Measurements from ENCODE around the gene OR1I1. TPM values are rescaled to one million over a fixed set of nuclear protein-coding genes. Genes with fewer than 3 reads are reported as not detected.
A peak's percentile ranks its signal among the peaks of the same experiment; 100 is the strongest.

OR1I1 gene
- total and polyA plus RNA-seq, 2 donors from 2014 or later = not detected

DNA sequence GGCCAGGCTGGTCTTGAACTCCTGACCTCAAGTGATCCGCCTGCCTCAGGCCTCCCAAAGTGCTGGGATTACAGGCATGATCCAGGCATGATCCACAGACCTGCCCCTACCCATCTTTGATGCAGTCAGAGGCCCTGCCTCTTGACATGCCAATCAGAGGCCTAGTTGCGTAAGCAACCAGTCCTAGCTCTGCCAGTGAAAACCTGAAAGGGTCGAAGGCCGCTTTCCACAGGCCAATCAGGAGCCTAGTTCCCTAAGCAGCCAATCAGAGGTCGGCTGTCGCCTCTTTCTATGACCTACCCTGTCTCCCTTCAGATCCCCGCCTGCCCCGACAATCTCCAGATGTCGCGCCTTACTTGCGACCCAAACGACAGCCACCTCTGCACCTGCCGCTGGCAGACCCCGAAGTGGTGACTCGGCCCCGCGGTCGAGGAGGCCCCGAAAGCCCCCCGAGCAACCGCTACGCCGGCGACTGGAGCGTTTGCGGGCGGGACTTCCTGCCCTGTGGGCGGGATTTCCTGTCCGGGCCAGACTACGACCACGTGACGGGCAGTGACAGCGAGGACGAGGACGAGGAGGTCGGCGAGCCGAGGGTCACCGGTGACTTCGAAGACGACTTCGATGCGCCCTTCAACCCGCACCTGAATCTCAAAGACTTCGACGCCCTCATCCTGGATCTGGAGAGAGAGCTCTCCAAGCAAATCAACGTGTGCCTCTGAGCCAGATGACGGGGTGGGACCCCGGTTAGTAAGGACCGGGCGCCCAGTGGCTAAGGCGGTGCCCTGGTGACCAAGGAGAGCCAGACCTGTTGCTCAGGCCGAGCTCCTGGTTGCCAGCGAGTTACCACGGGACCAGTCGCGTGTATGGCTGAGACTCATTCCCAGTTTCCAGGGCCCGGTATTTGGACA, 31.5 kb downstream of the OR1I1 start:
- Histone ChIP-seq H3K27me3 (ENCODE audit: control insufficient read depth, insufficient read depth, low read length) (no peaks in the 10 kb centered on the region), H3K4me1 (ENCODE audit: control insufficient read depth in 2 of 3, insufficient read depth in 2 of 3, low read depth in 1 of 3, low read length in 3 of 3) (peaks cover 0 to 28% (median 9%) of the 10 kb centered on the region in 3 donors), H3K9ac (ENCODE audit: low read length in 3 of 3) (no peak overlapping the region), H3K36me3 (ENCODE audit: control insufficient read depth in 2 of 3, insufficient read depth in 3 of 3, low read length in 3 of 3) (peaks cover 2 to 52% (median 27%) of the 10 kb centered on the region in 3 donors), H3K4me3 (ENCODE audit: low read length in 3 of 3) (no peak overlapping the region), H3K27ac (ENCODE audit: low read depth in 2 of 2, low read length in 2 of 2) (no peak overlapping the region), H3K9me3 (ENCODE audit: control insufficient read depth in 2 of 3, insufficient read depth in 1 of 3, low read length in 3 of 3) (no peaks in the 10 kb centered on the region)
- TF ChIP-seq, protein P1, sequence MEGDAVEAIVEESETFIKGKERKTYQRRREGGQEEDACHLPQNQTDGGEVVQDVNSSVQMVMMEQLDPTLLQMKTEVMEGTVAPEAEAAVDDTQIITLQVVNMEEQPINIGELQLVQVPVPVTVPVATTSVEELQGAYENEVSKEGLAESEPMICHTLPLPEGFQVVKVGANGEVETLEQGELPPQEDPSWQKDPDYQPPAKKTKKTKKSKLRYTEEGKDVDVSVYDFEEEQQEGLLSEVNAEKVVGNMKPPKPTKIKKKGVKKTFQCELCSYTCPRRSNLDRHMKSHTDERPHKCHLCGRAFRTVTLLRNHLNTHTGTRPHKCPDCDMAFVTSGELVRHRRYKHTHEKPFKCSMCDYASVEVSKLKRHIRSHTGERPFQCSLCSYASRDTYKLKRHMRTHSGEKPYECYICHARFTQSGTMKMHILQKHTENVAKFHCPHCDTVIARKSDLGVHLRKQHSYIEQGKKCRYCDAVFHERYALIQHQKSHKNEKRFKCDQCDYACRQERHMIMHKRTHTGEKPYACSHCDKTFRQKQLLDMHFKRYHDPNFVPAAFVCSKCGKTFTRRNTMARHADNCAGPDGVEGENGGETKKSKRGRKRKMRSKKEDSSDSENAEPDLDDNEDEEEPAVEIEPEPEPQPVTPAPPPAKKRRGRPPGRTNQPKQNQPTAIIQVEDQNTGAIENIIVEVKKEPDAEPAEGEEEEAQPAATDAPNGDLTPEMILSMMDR (IDR thresholded peaks at IDR 0.05; ENCODE audit: borderline replicate concordance, extremely low read depth, insufficient read depth) = no peak
- DNase-seq = peak in 1 of 5 donors; percentile 45
- intact Hi-C loops (cut with DNase I) = no loop called here
- no peak for FAIRE-seq

DNA sequence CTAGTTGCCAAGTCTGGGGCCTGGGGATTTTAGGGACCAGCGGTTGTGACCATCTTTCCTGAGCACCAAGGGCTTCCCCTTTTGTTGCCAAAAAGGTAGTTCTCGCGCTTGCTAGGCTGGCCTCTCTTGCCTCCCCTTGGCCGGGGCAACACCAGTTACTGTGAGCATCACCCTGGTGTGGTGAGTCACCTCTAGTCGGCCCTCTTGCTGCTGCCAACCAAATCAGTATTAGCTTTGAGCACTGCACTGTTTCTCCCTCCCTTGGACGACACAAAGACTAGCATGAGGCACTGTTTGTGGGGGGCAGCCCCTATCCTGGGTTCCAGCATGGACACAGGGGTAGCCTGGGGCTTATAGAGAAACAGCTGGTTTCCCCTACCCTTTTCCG, 32.1 kb downstream of the OR1I1 start:
- Histone ChIP-seq H3K27ac (ENCODE audit: low read depth in 2 of 2, low read length in 2 of 2) (no peak overlapping the region), H3K36me3 (ENCODE audit: control insufficient read depth in 2 of 3, insufficient read depth in 3 of 3, low read length in 3 of 3) (peaks cover 2 to 59% (median 32%) of the 10 kb centered on the region in 3 donors), H3K9ac (ENCODE audit: low read length in 3 of 3) (no peak overlapping the region), H3K27me3 (ENCODE audit: control insufficient read depth, insufficient read depth, low read length) (no peaks in the 10 kb centered on the region), H3K9me3 (ENCODE audit: control insufficient read depth in 2 of 3, insufficient read depth in 1 of 3, low read length in 3 of 3) (no peaks in the 10 kb centered on the region), H3K4me1 (ENCODE audit: control insufficient read depth in 2 of 3, insufficient read depth in 2 of 3, low read depth in 1 of 3, low read length in 3 of 3) (peaks cover 0 to 31% (median 14%) of the 10 kb centered on the region in 3 donors), H3K4me3 (ENCODE audit: low read length in 3 of 3) (no peak overlapping the region)
- TF ChIP-seq, protein P1 (IDR thresholded peaks at IDR 0.05; ENCODE audit: borderline replicate concordance, extremely low read depth, insufficient read depth) = no peak
- DNase-seq (no peak), FAIRE-seq (no peak)
- intact Hi-C loops (cut with DNase I) = no loop called here

DNA sequence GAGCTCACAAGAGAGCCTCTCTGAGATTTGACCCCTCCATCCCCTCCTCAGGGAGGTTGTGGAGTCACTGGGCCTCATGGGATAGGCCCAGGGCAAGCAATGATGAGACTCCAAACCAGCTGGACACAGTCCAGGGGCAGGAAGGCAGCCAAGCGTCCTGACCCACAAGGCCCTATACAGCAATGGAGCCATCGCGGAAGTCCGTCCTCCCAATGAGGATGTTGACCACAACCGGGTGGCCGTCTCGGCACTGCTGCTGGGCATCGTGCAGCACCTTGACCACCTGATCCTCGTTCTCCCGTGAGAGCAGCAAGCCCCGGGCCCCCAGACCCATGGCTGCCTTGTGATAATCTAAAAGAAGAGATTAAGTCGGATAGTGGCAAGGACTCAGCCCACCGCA, 33.1 kb downstream of the OR1I1 start:
- Histone ChIP-seq H3K27me3 (ENCODE audit: control insufficient read depth, insufficient read depth, low read length) (no peaks in the 10 kb centered on the region), H3K4me3 (ENCODE audit: low read length in 3 of 3) (no peak overlapping the region), H3K9ac (ENCODE audit: low read length in 3 of 3) (peak overlapping the region in 1 of 3 donors; percentile 26), H3K9me3 (ENCODE audit: control insufficient read depth in 2 of 3, insufficient read depth in 1 of 3, low read length in 3 of 3) (no peaks in the 10 kb centered on the region), H3K36me3 (ENCODE audit: control insufficient read depth in 2 of 3, insufficient read depth in 3 of 3, low read length in 3 of 3) (peaks cover 2 to 61% (median 32%) of the 10 kb centered on the region in 3 donors), H3K4me1 (ENCODE audit: control insufficient read depth in 2 of 3, insufficient read depth in 2 of 3, low read depth in 1 of 3, low read length in 3 of 3) (peaks cover 0 to 29% (median 14%) of the 10 kb centered on the region in 3 donors), H3K27ac (ENCODE audit: low read depth in 2 of 2, low read length in 2 of 2) (peak overlapping the region in 1 of 2 donors; percentile 41)
- TF ChIP-seq, protein P1 (IDR thresholded peaks at IDR 0.05; ENCODE audit: borderline replicate concordance, extremely low read depth, insufficient read depth) = no peak
- intact Hi-C loops (cut with DNase I) = no loop called here
- FAIRE-seq (no peak), DNase-seq (peak in 2 of 5 donors; percentile 56 to 93)
